PC-9 (cell line): ENCODE results near the gene ST6GALNAC6.

ENCODE experiments used
- EZH2 ChIP-seq: fragments of 200-600 bp; sonication (generic); IDR thresholded peaks from 2 replicates; pipeline ENCODE4 v1.8.0; 2017; ENCODE audit warnings: antibody characterized with exemption, low read depth
- TF ChIP-seq, protein P1 (sequence below): fragments of 200-600 bp; sonication (generic); conservative IDR thresholded peaks from 2 replicates; pipeline ENCODE4 v1.6.1; 2017; ENCODE audit warnings: mixed run types, antibody characterized with exemption, mild to moderate bottlenecking, moderate library complexity

DNA sequence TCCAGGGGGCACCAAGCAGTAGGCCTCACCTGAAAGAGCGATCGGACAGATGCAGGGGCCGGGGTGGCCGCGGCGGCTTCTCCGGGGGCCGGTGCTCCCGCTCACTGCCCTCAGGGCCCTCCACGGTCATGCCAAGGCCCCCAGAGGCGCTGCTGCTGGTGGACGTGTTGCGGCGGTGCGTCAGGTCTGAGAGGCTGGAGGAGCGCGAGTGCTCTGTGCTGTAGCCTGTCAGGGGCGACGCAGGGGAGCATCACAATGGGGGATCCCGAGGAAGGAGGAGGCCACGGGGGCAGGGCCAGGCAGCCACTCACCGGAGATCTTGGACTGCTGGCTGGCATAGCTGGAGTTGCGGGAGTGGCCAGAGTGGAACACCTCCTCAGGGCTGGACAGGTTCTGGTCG, 45.9 kb upstream of the ST6GALNAC6 start:
- TF ChIP-seq, protein P1, sequence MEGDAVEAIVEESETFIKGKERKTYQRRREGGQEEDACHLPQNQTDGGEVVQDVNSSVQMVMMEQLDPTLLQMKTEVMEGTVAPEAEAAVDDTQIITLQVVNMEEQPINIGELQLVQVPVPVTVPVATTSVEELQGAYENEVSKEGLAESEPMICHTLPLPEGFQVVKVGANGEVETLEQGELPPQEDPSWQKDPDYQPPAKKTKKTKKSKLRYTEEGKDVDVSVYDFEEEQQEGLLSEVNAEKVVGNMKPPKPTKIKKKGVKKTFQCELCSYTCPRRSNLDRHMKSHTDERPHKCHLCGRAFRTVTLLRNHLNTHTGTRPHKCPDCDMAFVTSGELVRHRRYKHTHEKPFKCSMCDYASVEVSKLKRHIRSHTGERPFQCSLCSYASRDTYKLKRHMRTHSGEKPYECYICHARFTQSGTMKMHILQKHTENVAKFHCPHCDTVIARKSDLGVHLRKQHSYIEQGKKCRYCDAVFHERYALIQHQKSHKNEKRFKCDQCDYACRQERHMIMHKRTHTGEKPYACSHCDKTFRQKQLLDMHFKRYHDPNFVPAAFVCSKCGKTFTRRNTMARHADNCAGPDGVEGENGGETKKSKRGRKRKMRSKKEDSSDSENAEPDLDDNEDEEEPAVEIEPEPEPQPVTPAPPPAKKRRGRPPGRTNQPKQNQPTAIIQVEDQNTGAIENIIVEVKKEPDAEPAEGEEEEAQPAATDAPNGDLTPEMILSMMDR: no peak
- no peak for TF ChIP-seq EZH2
